IMR-90 (cell line): Measurements from ENCODE around the gene S100A5.

Source experiments
- BHLHE40 ChIP-seq: fragments of 150-350 bp; IDR thresholded peaks from 2 replicates; pipeline ENCODE4 v1.6.1; 2016; ENCODE audit warnings: mild to moderate bottlenecking, low read depth, low read length
- CTCF ChIP-seq: conservative IDR thresholded peaks from 2 replicates; pipeline ENCODE4 v1.5.1; 2012; ENCODE audit warnings: mild to moderate bottlenecking, low read depth, low read length, improper control_type of control experiment
- FOS ChIP-seq: fragments of 150-350 bp; IDR thresholded peaks from 2 replicates; pipeline ENCODE4 v1.6.1; 2016; ENCODE audit warnings: low read depth, low read length
- MAFK ChIP-seq: IDR thresholded peaks from 2 replicates; pipeline ENCODE4 v1.6.1; 2012; ENCODE audit warnings: low read depth, low read length, improper control_type of control experiment
- POLR2A ChIP-seq: IDR thresholded peaks from 2 replicates; pipeline ENCODE4 v1.6.1; 2012; ENCODE audit warnings: mild to moderate bottlenecking, low read depth, low read length
- RAD21 ChIP-seq: IDR thresholded peaks from 2 replicates; pipeline ENCODE4 v1.6.1; 2012; ENCODE audit warnings: low read length, improper control_type of control experiment
- RCOR1 ChIP-seq: IDR thresholded peaks from 2 replicates; pipeline ENCODE4 v1.6.1; 2012; ENCODE audit warnings: mild to moderate bottlenecking, low read length, improper control_type of control experiment; ENCODE audit not compliant: insufficient replicate concordance

GRCh38 chr1:153505576-153505975 lies 35.2 kb downstream of the S100A5 start:
- TF ChIP-seq CTCF (no peak), RAD21 (no peak), POLR2A (no peak), FOS (no peak), MAFK (no peak), RCOR1 (no peak), BHLHE40 (no peak)
